ENCODE data around the gene UBE2S. TPM values are rescaled to one million over a fixed set of nuclear protein-coding genes. Genes with fewer than 3 reads are reported as not detected.

UBE2S gene
- total RNA-seq, 1 experiment from 2014 or later, result 380 TPM

DNA sequence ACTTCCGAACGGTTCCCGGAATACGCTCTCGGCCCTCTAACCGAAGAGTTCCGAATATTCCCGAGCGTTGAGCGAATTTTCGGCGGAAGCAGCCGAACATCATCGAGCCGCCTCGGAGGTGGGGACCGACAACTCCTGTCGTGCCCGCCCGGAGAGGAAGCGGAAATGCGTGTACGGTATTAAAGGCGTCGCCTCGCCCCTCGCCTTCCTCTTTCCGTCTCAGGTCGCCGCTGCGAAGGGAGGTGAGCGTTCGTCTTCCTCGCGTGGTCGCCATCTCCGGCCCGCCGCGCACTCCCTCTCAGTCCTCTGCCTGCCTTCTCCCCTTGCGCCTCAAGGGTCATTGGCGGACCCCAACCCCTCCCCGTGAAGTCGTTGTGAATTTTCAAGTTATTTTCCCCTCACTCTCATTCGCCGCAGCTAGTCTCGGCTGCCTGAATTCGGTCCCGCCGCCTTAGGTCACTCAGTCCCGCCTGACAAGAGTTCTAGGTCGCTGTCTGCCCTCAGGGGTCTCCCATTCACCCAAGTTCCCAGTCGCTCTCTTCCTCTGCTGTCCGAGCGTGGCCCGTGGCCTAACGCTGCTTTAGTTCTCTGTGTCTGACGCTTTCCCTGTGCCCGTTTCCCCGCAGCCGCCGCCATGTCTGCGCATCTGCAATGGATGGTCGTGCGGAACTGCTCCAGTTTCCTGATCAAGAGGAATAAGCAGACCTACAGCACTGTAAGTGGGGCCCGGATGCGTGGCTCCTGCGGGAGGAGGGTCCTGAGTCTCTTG is 21.7 kb downstream of the UBE2S start, which contains the start of gene RPL28:
RPL28 (plus strand) TSS at position 209 of the 769 bp plus-strand sequence; CDS start at position 635, 426 bp downstream.
- H3K36me3 ChIP-seq (replicated peaks; ENCODE audit: control insufficient read depth, insufficient read depth, low read length), result peaks cover 28% of the 10 kb centered on the region
- peaks cover 13% of the 10 kb centered on the region; the same call in 1 of the 2 replicates for H3K27me3 ChIP-seq (ENCODE audit: control insufficient read depth, insufficient read depth, low read length)
- DNase-seq, result peak; percentile 96
- H3K4me3 ChIP-seq (ENCODE audit: insufficient read depth, low read depth, low read length), result peak within 1 kb of the TSS; percentile 94

DNA sequence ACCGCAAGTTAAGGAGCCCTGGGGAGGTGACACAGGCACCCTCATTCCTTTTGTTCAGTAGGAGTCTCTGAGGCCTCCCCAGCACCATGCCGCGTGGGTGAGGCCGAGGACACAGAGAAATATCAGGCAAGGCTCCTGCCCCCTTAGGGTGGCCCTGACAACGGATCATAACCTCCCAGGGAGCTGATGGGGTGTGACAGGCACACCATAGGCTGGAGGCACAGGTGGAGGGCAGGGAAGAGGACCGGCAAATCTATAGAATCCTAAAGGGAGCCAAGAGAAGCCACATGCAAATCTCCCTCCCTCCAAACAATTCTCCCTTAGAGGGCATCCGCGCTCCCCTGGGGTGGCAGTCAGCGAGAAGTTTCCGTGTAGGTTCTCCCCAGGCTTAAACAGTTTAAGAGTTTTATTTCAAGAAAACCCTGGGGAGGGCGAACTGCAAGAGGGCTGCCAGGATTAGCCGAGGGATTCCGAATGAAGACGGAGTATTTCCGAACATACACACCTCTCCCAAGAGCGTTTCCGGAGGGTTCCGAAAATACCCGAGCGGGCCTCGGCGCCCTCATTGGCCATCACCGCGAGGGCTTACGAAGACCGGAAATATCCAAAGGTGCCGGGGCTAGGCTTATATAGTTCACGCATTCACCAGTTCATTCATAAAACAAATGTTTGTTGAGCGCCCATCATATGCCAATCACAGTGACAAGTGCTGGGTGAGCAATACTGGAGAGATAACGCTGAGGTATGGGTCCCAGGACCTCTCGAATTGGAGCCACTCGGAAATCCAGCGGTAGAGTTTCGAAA is 22.5 kb downstream of the UBE2S start:
- Histone ChIP-seq H3K36me3 (replicated peaks; ENCODE audit: control insufficient read depth, insufficient read depth, low read length) (peaks cover 28% of the 10 kb centered on the region), H3K27me3 (ENCODE audit: control insufficient read depth, insufficient read depth, low read length) (peaks cover 13% of the 10 kb centered on the region; the same call in 1 of the 2 replicates)
- peak; percentile 93 for DNase-seq

DNA sequence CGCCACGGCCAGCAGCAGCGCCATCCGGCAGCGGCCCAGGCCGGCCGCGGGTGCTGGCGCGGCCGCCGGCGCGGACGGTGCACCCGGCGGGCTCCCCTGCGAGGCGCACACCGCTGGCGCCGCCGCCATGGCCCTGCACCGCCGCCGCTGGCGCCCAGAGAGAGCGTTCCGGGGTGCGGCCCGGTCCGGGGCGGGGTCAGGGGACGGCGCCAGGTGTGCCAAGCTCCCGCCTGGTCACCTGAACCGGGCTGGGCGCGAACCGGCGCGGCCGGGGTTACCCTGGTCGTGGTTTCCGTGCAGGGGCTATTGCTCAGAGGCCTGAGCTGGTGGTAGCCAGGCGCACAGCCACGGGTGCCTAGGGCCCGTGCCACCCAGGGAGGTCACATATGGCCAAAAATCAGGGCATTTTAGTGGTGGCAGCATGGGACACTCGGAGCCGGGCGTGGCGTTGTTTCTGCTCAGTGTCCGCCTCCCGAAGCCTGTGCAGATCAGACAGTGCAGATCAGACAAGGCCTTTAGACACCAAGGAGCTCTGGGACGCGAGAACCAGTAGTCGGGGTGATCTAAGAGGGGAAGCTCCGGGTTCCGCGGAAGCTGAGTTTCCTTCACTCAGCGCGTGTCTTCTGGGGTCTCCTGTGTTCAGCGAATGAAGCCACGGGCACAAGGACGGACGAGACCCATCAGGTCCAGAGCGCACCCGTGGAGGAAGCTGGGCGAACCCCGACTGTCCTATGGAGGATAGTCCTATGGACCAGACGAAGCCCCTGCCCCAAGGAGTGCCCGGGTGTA is 23.3 kb downstream of the UBE2S start, which contains the start of gene TMEM238:
TMEM238 (minus strand) TSS at position 162 of the 789 bp plus-strand sequence; CDS start at position 129, 33 bp downstream.
- H3K4me3 ChIP-seq (ENCODE audit: insufficient read depth, low read depth, low read length), result peak within 1 kb of the TSS; percentile 94
- H3K27me3 ChIP-seq (ENCODE audit: control insufficient read depth, insufficient read depth, low read length), result peaks cover 13% of the 10 kb centered on the region; the same call in 1 of the 2 replicates
- DNase-seq, result peak; percentile 75
- peaks cover 27% of the 10 kb centered on the region for H3K36me3 ChIP-seq (replicated peaks; ENCODE audit: control insufficient read depth, insufficient read depth, low read length)

More for the DNA sequence above, 22.5 kb downstream of the UBE2S start:
- H3K4me3 ChIP-seq (ENCODE audit: insufficient read depth, low read depth, low read length), result peak overlapping the region; percentile 94

- H3K27me3 ChIP-seq (ENCODE audit: control insufficient read depth, insufficient read depth, low read length), result peaks cover 14% of the 10 kb centered on the region; the same call in 1 of the 2 replicates
- H3K36me3 ChIP-seq (replicated peaks; ENCODE audit: control insufficient read depth, insufficient read depth, low read length), result peaks cover 19% of the 10 kb centered on the region
- DNase-seq, result peak; percentile 88
- H3K4me3 ChIP-seq (ENCODE audit: insufficient read depth, low read depth, low read length), result peak overlapping the region; percentile 94
Observed at GRCh38 chr19:55383279-55384130, 24.1 kb downstream of the UBE2S start.

- Histone ChIP-seq H3K36me3 (replicated peaks; ENCODE audit: control insufficient read depth, insufficient read depth, low read length) (peaks cover 11% of the 10 kb centered on the region), H3K4me3 (ENCODE audit: insufficient read depth, low read depth, low read length) (no peak overlapping the region), H3K27me3 (ENCODE audit: control insufficient read depth, insufficient read depth, low read length) (peaks cover 20% of the 10 kb centered on the region)
- no peak for DNase-seq
Observed at GRCh38 chr19:55382522-55383054, 25.0 kb downstream of the UBE2S start.

DNA sequence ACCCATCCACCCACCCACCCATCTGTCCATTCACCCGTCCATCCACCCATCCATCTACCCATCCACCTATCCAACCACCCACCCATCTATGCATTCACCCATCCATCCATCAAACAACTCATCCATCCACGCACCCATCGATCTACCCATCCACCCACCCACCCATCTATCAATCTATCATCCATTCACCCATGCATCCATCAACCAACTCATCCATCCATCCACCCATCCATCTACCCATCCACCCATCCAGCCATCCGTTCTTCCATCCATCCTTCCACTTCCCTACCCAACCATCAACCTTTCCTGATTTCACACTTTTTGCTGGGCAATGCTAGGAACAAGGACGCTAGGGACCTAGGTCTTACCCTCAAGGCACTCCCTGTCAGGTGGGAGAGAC is 25.6 kb downstream of the UBE2S start:
- DNase-seq, result no peak
- Histone ChIP-seq H3K27me3 (ENCODE audit: control insufficient read depth, insufficient read depth, low read length) (peaks cover 23% of the 10 kb centered on the region), H3K4me3 (ENCODE audit: insufficient read depth, low read depth, low read length) (no peak overlapping the region), H3K36me3 (replicated peaks; ENCODE audit: control insufficient read depth, insufficient read depth, low read length) (peaks cover 5% of the 10 kb centered on the region)

GRCh38 chr19:55379174-55379573 is 28.4 kb downstream of the UBE2S start:
- Histone ChIP-seq H3K36me3 (replicated peaks; ENCODE audit: control insufficient read depth, insufficient read depth, low read length) (no peaks in the 10 kb centered on the region), H3K27me3 (ENCODE audit: control insufficient read depth, insufficient read depth, low read length) (peaks cover 20% of the 10 kb centered on the region), H3K4me3 (ENCODE audit: insufficient read depth, low read depth, low read length) (no peak overlapping the region)
- peak; percentile 40 for DNase-seq

GRCh38 chr19:55377356-55378131 is 30.0 kb downstream of the UBE2S start:
- Histone ChIP-seq H3K4me3 (ENCODE audit: insufficient read depth, low read depth, low read length) (peak overlapping the region; percentile 43), H3K36me3 (replicated peaks; ENCODE audit: control insufficient read depth, insufficient read depth, low read length) (no peaks in the 10 kb centered on the region), H3K27me3 (ENCODE audit: control insufficient read depth, insufficient read depth, low read length) (peaks cover 12% of the 10 kb centered on the region)
- DNase-seq, result peak; percentile 89

DNA sequence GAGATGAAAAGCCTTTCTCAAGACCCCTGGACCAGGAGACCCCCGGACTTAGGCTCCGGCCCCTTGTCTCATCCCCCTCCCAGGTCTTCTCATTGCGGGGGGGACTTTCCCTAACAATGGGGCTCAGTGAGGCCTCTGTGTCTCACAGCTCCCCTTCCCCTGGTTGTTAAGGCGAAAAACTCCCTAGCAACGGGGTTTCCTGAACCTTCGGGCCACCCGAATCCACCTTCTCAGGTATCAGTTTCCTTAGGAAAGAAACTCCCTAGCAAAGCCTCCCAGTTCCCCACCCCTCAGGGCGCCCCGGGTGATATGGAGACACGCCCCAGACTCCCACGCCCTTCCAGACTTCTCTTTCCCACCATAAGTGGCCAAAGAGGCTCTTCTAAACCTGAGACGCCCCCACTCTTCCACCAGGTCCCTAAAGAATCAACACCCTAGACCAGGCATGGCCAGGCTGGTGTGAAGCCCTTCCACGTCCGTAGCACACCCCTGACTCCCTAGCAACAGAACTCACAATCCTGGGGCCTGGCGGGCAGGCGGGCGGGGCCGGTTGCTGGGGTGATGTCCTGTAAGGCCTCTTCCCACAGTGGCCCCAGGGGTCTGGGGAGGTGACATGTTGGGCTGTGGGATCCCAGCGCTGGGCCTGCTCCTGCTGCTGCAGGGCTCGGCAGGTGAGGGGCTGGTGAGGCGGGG is 31.2 kb downstream of the UBE2S start, which contains the start of gene TMEM190:
TMEM190 (plus strand) TSS at position 586 of the 693 bp plus-strand sequence; CDS start at position 614, 28 bp downstream.
- peak within 1 kb of the TSS; percentile 43 for H3K4me3 ChIP-seq (ENCODE audit: insufficient read depth, low read depth, low read length)
- DNase-seq, result peak; percentile 84
- H3K27me3 ChIP-seq (ENCODE audit: control insufficient read depth, insufficient read depth, low read length), result peaks cover 20% of the 10 kb centered on the region
- no peaks in the 10 kb centered on the region for H3K36me3 ChIP-seq (replicated peaks; ENCODE audit: control insufficient read depth, insufficient read depth, low read length)

DNA sequence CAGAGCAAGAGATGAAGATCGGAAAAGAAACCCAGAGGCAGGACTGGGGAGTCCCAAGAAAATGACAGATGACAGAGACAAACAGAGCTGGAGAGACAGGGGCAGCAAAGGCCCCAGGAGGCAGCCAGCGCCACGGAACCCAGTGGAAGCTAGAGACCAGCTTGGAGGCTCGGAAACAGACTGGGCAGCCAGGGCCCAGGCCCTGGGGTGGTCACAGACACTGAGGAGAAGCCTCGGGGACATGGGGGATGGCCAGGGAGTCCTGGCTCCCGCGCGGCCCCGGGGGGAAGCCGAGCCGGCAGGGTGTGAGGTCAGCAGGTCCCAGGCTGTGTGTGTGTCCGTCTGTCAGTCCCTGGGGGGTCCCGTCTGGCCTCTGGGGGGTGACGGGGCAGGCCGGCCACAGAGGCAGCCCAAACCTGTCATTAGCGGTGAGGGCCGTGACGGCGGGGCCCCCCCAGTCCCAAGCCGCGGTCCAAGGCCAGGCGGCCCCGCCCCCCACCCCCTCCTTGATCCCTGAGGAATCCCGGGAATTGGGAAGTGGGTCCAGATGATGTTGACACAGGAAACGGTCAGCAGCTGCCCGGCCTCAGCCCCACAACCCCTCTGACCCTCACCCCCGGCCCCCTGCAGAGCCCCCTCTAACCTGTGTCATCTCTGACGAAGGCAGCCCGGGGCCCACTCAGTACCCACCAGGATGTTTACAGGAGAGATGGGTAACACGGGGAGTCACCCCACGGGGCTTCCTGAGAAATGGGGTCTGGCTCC is 33.4 kb downstream of the UBE2S start:
- H3K27me3 ChIP-seq (ENCODE audit: control insufficient read depth, insufficient read depth, low read length), result peaks cover 36% of the 10 kb centered on the region
- peak; percentile 88 for DNase-seq
- H3K36me3 ChIP-seq (replicated peaks; ENCODE audit: control insufficient read depth, insufficient read depth, low read length), result no peaks in the 10 kb centered on the region
- H3K4me3 ChIP-seq (ENCODE audit: insufficient read depth, low read depth, low read length), result no peak overlapping the region

- Histone ChIP-seq H3K4me3 (ENCODE audit: insufficient read depth, low read depth, low read length) (no peak overlapping the region), H3K36me3 (replicated peaks; ENCODE audit: control insufficient read depth, insufficient read depth, low read length) (no peaks in the 10 kb centered on the region), H3K27me3 (ENCODE audit: control insufficient read depth, insufficient read depth, low read length) (peaks cover 41% of the 10 kb centered on the region)
- peak; percentile 82 for DNase-seq
Observed at GRCh38 chr19:55373306-55373992, 34.1 kb downstream of the UBE2S start.

Measured in H7 (cell line).